HG02970 (cell line): ENCODE measurements around the gene JARID2.
"Not testable (repeated sequence)": the region's sequence is repeated elsewhere in the genome, so short reads cannot be mapped to it uniquely, and the experiment has no call there.

ENCODE experiments used
- ATAC-seq: cut with Tn5 transposase; IDR thresholded peaks from one replicate; pipeline ENCODE4 v1.9.1; 2021; ENCODE audit warnings: mild to moderate bottlenecking, moderate library complexity, moderate number of reproducible peaks; ENCODE audit not compliant: unreplicated experiment, low FRiP score

JARID2 gene

GRCh38 chr6:15522856-15523529, 277.1 kb downstream of the JARID2 start:
- no peak for ATAC-seq

- no peak for ATAC-seq
These were observed 278.1 kb downstream of the JARID2 start for GRCh38 chr6:15523679-15524630.

- no peak for ATAC-seq
These were observed 279.1 kb downstream of the JARID2 start for GRCh38 chr6:15524861-15525401.

- no peak for ATAC-seq
These were observed 280.4 kb downstream of the JARID2 start for GRCh38 chr6:15526212-15526701.

GRCh38 chr6:15527838-15528617, 282.2 kb downstream of the JARID2 start:
- ATAC-seq = no peak

- no peak for ATAC-seq
These were observed 283.0 kb downstream of the JARID2 start for GRCh38 chr6:15528870-15529269.

- no peak for ATAC-seq
These were observed 284.5 kb downstream of the JARID2 start for GRCh38 chr6:15530411-15530810.

GRCh38 chr6:15531973-15532372, 286.1 kb downstream of the JARID2 start:
- ATAC-seq = no peak

GRCh38 chr6:15533379-15534026, 287.6 kb downstream of the JARID2 start:
- no peak for ATAC-seq

GRCh38 chr6:15534974-15535373, 289.1 kb downstream of the JARID2 start:
- no peak for ATAC-seq

GRCh38 chr6:15535495-15536197, 289.8 kb downstream of the JARID2 start:
- no peak for ATAC-seq

GRCh38 chr6:15536198-15536955, 290.5 kb downstream of the JARID2 start:
- ATAC-seq = no peak

GRCh38 chr6:15538106-15538505, 292.2 kb downstream of the JARID2 start:
- no peak for ATAC-seq

- ATAC-seq = no peak
These were observed 293.1 kb downstream of the JARID2 start for GRCh38 chr6:15538766-15539495.

GRCh38 chr6:15539722-15540270, 293.9 kb downstream of the JARID2 start:
- ATAC-seq = no peak

- not testable (repeated sequence) for ATAC-seq
These were observed 297.6 kb downstream of the JARID2 start for GRCh38 chr6:15543332-15543917.

- ATAC-seq = no peak
These were observed 298.5 kb downstream of the JARID2 start for GRCh38 chr6:15544321-15544900.
